Lung (tissue), 12 donors: ENCODE measurements around the gene RBM26. TPM values are rescaled to one million over a fixed set of nuclear protein-coding genes. Genes with fewer than 3 reads are reported as not detected.
"Not testable (repeated sequence)": the region's sequence is repeated elsewhere in the genome, so short reads cannot be mapped to it uniquely, and the experiment has no call there.

ENCODE experiments used
- ATAC-seq: fragments of 200-7000 bp; cut with Tn5 transposase; one replicate; pipeline ENCODE4 v1.9.1; 2020; ENCODE audit warnings: moderate number of reproducible peaks; ENCODE audit not compliant: insufficient read depth, low FRiP score
- DNase-seq, 3 donors: peaks; one replicate each; pipeline ENCODE4 v3.0.0-alpha.2; 2013 to 2017
- H3K27ac ChIP-seq, 2 donors: one replicate each; pipeline ENCODE4 v1.5.1; 2013; ENCODE audit warnings: mild to moderate bottlenecking in 2 of 2, moderate library complexity in 2 of 2, control low read depth in 1 of 2, inconsistent platforms in 1 of 2, low read depth in 1 of 2, low read length in 1 of 2
- H3K27me3 ChIP-seq, 3 donors: one replicate each; pipeline ENCODE4 v1.5.1; 2013; ENCODE audit warnings: low read length in 2 of 3; ENCODE audit not compliant: control insufficient read depth in 3 of 3, insufficient read depth in 3 of 3
- H3K36me3 ChIP-seq, 4 donors: one replicate each; pipeline ENCODE4 v1.5.1; 2013; ENCODE audit warnings: low read length in 4 of 4, mild to moderate bottlenecking in 1 of 4, moderate library complexity in 1 of 4; ENCODE audit not compliant: control insufficient read depth in 4 of 4, insufficient read depth in 4 of 4
- H3K4me1 ChIP-seq, 5 donors: one replicate each; pipeline ENCODE4 v1.5.1; 2013; ENCODE audit warnings: low read length in 5 of 5, mild to moderate bottlenecking in 2 of 5, moderate library complexity in 1 of 5; ENCODE audit not compliant: control insufficient read depth in 5 of 5, insufficient read depth in 5 of 5
- H3K4me3 ChIP-seq: one replicate; pipeline ENCODE4 v1.5.1; 2013; ENCODE audit warnings: mild to moderate bottlenecking, control low read depth, moderate library complexity
- H3K9ac ChIP-seq, 2 donors: one replicate each; pipeline ENCODE4 v1.5.1; 2013; ENCODE audit warnings: low read length in 2 of 2, control low read depth in 1 of 2; ENCODE audit not compliant: insufficient read depth in 1 of 2
- H3K9me3 ChIP-seq, 4 donors: one replicate each; pipeline ENCODE4 v1.5.1; 2013; ENCODE audit warnings: low read length in 3 of 4, mild to moderate bottlenecking in 1 of 4, moderate library complexity in 1 of 4; ENCODE audit not compliant: control insufficient read depth in 4 of 4, insufficient read depth in 3 of 4
- CTCF ChIP-seq: IDR thresholded peaks from 2 replicates; pipeline ENCODE4 v1.5.1; 2012; ENCODE audit warnings: mild to moderate bottlenecking; ENCODE audit errors: control extremely low read depth, extremely low read depth
- WGBS, 2 donors: extraction: QIAGEN DNeasy Blood & Tissue Kit; methylation state at CpG; one replicate each; pipeline ENCODE4 v1.1.7; 2013; 5-methylcytosine and 5-hydroxymethylcytosine counted together
- polyA plus RNA-seq, 2 donors: library from polyadenylated mRNA; stranded (reverse); fragments of 200-250 nt; gene quantifications; one replicate each; pipeline ENCODE4 v1.2.1, GENCODE V29; 2013
- total RNA-seq, 2 donors: library from RNA; depleted of rRNA in 1 of 2; stranded (reverse); fragments of >200 nt in 1 of 2; gene quantifications; one replicate each; pipeline ENCODE4 v1.2.1, GENCODE V29; 2014 to 2021
- donor health status: control.
- donor health status: control.
- donor health status: Bipolar disorder and iron deficiency.
- donor health status: healthy.
- donor health status: DM: yes; HTN: yes; CAD: no.

RBM26 gene
- total and polyA plus RNA-seq, 4 donors: 12.9 to 91.8 (median 32.3) TPM

DNA sequence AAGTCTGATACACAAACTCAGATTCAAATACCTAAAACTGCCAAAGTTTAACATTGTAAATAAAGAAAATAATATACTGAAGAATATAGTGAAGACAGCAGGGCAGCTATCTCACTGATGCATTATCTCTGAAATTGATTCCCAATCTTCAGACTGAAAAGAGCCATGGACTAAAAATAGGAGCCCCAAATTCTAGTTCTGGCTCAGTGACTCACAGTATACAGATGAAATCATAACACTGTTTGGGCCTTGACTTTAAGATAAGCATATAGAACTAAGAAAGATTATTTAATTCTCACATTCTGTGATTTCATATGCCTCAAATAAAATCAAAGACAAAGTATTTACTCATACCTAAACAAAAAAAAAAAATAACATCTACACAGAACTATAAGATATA, 53.9 kb downstream of the RBM26 start:
- TF ChIP-seq CTCF: no peak
- no peaks in the 10 kb centered on the region for H3K27me3 ChIP-seq
- no peak overlapping the region for H3K9ac ChIP-seq
- no peak overlapping the region for H3K4me3 ChIP-seq
- H3K9me3 ChIP-seq: no peaks in the 10 kb centered on the region
- DNase-seq: no peak
- H3K4me1 ChIP-seq: no peaks in the 10 kb centered on the region
- peaks cover 6 to 26% (median 15%) of the 10 kb centered on the region in 4 donors for H3K36me3 ChIP-seq
- ATAC-seq: no peak
- no peak overlapping the region for H3K27ac ChIP-seq

DNA sequence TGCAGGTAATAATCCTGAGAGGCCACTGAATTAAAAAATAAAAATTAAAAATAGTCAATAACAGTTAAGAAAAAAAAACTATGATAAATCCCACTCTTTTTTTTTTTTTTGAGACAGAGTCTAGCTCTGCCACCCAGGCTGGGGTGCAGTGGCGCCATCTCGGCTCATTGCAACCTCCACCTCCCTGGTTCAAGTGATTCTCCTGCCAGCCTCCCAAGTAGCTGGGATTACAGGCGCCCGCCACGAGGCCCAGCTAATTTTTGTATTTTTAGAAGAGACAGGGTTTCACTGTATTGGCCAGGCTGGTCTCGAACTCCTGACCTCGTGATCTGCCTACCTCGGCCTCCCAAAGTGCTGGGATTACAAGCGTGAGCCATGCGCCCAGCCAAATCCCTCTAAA, 56.4 kb downstream of the RBM26 start:
- H3K9me3 ChIP-seq, H3K4me1 ChIP-seq, H3K4me3 ChIP-seq, H3K27ac ChIP-seq, H3K27me3 ChIP-seq, DNase-seq, ATAC-seq, H3K9ac ChIP-seq: not testable (repeated sequence)
- H3K36me3 ChIP-seq: peaks cover 2 to 22% (median 6%) of the 10 kb centered on the region in 4 donors
- WGBS, 2 donors: 95 to 98% methylated on average over 10 of the region's 10 CpGs

- DNase-seq: no peak
- H3K36me3 ChIP-seq: peaks cover 0 to 21% (median 2%) of the 10 kb centered on the region in 4 donors
- H3K9me3 ChIP-seq: no peaks in the 10 kb centered on the region
- TF ChIP-seq CTCF: no peak
- ATAC-seq: no peak
- H3K4me1 ChIP-seq: no peaks in the 10 kb centered on the region
- no peak overlapping the region for H3K27ac ChIP-seq
- no peak overlapping the region for H3K9ac ChIP-seq
- 81 to 86% methylated on average over 3 of the region's 3 CpGs for WGBS, 2 donors
- H3K4me3 ChIP-seq: no peak overlapping the region
- no peaks in the 10 kb centered on the region for H3K27me3 ChIP-seq
Measured at GRCh38 chr13:79349011-79349410, 57.0 kb downstream of the RBM26 start.

GRCh38 chr13:79346300-79346914, 59.6 kb downstream of the RBM26 start:
- WGBS, 2 donors: 95 to 97% methylated on average over 6 of the region's 6 CpGs
- no peak for TF ChIP-seq CTCF
- Histone ChIP-seq H3K27me3 (no peaks in the 10 kb centered on the region), H3K4me1 (no peaks in the 10 kb centered on the region), H3K4me3 (no peak overlapping the region), H3K36me3 (peaks cover 0 to 32% (median 2%) of the 10 kb centered on the region in 4 donors), H3K9ac (no peak overlapping the region), H3K9me3 (no peaks in the 10 kb centered on the region), H3K27ac (no peak overlapping the region)
- no peak for DNase-seq
- ATAC-seq: no peak
